KBM-7 (cell line): ENCODE results near the gene UFD1.

Experiments
- DNase-seq: peaks from one replicate; pipeline ENCODE4 v3.0.0-alpha.2; 2015
- in situ Hi-C: fragments of 300-500 bp; cut with MboI; formaldehyde crosslinking; loops from 2 replicates; pipeline ENCODE4 v1.14.3; 2020; ENCODE audit warnings: low sequenced_read_pairs, low pct_unique_long_range_greater_than_20kb, mixed read lengths

UFD1 gene

GRCh38 chr22:19499236-19499879 lies 20.4 kb upstream of the UFD1 start:
- in situ Hi-C loops: no loop called here
- DNase-seq: no peak

DNA sequence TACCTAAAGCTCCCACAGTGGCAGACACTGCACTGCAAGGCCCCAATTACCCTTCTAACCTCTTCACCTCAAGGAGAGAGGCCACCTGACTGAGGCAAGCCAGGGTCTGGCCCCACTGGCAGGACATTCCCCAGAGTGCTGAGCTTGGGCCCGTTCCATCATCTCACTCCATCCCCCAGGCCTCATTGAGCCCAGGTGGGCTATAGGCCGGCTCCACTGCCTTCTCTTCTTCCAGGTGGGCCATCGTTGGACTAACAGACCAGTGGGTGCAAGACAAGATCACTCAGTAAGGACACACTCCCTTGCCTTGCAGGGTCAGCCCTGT lies 19.8 kb upstream of the UFD1 start:
- no peak for DNase-seq
- in situ Hi-C loops: no loop called here

DNA sequence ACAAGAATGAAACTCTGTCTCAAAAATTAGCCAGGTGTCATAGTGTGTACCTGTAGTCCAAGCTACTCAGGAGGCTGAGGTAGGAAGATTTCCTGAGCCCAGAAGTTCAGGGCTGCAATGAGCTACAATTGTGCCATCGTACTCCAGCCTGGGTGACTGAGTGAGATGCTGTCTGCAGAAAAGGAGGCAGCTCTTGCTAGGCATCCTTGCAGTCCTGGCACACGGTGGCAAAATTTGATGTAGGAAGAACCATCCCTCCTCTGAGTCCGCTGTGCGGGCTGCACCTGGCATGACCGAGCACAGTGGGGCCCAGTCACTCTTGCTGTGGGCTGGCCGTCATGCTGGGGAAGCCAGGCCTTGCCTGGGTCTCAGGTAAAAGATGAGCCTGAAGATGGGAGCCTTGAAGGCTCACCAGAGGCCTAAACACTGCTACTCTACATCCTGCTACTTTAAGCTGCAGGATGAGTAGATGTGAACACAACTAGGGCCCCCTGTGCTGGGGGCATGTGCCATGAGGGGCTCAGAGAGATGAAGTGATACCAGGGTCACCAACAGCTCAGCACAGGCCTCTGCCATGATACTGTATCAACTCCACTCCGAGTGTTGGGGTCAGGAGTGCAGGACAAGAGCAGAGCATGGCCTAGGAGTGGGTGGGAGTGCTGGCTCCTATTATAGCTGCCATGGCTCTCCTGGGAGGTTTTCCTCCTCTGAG lies 19.3 kb upstream of the UFD1 start:
- no peak for DNase-seq
- in situ Hi-C loops: no loop called here

GRCh38 chr22:19497245-19497644 lies 18.3 kb upstream of the UFD1 start:
- no peak for DNase-seq
- in situ Hi-C loops: no loop called here

GRCh38 chr22:19496324-19496630 lies 17.3 kb upstream of the UFD1 start:
- in situ Hi-C loops: no loop called here
- DNase-seq: no peak

DNA sequence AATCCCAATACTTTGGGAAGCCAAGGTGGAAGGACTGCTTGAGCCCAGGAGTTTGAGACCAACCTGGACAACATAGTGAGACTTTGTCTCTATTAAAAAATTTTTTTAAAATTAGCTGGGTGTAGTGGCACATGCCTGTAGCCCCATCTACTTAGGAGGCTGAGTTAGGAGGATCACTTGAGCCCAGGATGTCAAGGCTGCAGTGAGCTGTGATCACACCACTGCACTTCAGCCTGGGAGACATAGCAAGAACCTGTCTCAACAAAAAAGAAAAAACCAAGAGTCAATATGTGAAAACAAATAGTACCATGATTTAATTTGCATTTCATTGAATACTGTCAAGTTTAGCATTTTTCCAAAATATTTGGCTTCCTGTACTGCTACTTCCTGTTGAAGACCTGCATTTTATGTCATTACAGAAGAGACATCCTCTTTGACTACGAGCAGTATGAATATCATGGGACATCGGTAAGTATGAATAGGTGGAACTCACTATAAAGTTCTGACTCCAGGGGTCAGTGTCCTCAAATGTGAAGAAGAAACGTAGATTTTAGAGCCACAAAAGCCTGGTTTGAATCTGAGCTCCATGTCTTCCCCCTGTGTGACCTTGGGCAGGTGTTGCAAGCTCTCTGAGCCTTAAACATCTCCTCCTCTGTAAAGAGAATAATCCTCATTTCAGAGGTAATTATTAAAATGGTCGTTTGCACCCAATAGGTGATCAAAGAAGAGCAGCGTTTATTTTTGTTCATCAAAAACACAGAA lies 16.8 kb upstream of the UFD1 start:
- in situ Hi-C loops: no loop called here

DNA sequence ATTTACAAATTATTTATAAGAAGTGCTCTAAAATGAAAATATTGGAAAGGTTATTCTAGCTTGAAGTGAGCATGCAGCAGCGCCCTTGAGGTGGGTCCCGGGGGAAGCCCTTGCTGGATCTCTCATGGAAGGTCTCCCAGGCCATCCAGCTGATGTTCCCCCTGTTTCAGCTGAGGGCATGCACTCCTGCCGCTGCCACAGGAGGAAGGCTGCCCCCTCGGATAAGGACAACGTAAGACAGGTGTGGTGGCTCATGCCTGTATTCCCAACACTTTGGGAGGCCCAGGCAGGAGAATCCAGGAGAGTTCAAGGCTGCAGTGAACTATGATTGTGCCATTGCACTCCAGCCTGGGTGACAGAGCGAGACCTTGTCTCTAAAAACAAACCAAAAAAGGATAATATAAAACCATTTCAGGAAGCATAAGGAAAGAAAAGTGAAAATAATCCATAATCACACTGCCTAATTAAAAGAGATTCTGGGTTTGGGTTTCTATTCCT lies 15.7 kb upstream of the UFD1 start:
- in situ Hi-C loops: no loop called here
- no peak for DNase-seq

More for the DNA sequence above, 16.8 kb upstream of the UFD1 start:
- no peak for DNase-seq

- in situ Hi-C loops: no loop called here
- no peak for DNase-seq
Measured at GRCh38 chr22:19494001-19494560, 15.1 kb upstream of the UFD1 start.

DNA sequence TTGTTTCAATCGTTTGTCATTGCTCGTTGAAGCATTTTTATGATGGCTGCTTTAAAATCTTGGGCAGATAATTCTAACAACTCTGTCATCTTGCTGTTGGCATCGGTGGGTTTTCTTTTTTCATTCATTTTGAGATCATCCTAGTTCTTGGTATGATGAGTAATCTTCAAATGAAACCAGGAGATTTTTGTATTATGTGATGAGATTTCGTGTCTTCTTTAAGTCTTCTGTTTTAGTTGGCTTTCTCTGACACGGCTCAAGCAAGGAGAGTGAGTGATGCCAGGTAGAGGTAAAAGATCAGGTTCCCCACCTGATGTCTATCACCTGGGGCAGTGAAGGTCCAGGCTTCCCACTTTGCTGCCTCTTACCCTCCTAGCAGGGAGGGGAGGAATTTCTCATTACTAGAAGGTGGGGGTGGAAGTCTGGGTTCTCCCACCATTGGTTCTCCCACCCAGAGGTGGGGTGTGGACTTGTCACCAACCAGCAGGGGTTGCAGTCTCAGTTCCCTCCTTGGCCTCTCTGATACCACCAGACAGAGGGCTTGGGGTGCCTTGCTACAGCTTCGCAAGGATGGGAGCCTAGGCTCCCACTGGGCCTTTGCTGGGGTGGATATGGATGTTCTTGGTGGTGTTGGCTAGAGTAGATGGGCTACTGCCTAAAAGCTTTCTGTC lies 13.6 kb upstream of the UFD1 start:
- in situ Hi-C loops: no loop called here
- no peak for DNase-seq

DNA sequence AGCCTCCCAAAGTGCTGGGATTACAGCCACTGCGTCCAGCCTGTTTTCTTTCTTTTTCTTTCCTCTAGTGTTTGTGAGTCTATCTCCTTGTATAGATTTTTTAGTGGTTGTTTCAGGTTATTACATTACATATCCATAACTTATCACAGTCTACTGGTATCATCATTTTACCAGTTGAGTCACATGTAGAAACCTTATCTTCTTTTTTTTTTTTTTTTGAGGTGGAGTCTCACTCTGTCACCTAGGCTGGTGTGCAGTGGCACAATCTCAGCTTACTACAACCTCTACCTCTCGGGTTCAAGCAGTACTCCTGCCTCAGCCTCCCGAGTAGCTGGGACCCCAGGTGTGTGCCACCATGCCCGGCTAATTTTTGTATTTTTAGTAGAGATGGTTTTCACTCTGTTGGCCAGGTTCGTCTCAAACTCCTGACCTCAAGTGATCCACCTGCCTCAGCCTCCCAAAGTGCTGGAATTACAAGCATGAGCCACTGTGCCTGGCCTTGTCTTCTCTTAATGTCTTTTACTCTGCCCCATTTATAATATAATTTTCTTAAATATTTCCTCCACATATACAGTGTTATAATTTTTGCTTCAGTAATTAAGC lies 11.7 kb upstream of the UFD1 start:
- in situ Hi-C loops: no loop called here
- no peak for DNase-seq

DNA sequence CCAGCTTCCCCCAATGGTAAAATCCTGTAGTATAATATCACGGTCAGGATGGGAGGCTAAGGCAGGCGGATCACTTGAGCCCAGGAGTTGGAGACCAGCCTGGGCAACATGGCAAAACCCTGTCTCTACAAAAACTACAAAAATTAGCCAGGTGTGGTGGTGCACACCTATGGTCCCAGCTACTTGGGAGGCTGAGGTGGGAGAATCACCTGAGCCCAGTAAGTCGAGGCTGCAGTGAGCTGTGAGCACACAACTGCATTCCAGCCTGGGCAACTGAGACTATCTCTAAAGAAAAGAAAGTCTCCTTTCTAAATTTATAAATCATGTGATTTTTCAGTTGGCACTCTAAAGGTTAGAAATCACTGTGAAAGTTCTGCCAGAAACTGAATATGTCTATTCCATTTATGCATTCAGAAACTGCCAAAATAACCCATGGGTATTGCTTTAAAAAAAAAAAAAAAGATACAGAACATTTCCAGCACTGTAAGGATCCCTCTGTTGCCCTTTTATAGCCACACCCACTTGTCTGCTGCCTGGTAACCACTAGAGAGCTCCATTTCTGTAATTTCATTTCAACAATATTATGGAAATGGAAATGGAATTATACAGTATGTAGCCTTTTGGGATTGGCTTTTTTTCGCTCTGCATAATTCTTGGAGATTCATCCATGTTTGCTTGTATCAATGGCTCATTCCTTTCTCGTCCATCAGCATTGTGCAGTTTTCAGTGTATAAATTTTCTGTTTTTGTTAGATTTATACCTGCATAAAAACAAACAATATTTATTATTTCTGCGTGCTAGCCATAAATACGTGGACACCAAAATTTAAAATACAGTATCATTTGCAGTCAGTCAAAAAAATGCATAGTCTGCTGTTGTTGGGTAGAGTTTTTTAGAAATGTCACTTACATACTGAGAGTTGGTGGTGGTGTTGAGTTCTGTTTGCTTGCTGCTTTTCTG lies 10.2 kb upstream of the UFD1 start:
- in situ Hi-C loops: no loop called here
- DNase-seq: no peak

DNA sequence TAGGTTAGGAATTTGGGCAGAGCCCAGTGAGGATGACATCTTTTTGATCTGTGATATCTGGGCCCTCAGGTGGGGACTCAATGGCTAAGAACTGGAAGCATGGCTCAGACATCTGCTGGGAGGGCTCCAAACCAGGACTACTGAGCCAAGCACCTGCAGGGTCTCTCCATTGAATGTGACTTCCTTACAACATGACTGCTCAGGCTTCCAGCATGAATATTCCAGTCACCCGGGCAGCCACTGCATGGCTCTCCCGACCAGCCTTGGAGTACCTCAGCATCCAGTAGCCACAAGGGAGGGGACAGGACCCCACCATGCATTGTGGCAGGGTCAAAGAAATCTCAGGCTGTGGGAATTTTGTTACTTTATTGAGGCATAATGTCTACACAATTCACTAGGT lies 9.3 kb upstream of the UFD1 start:
- in situ Hi-C loops: no loop called here
- no peak for DNase-seq

DNA sequence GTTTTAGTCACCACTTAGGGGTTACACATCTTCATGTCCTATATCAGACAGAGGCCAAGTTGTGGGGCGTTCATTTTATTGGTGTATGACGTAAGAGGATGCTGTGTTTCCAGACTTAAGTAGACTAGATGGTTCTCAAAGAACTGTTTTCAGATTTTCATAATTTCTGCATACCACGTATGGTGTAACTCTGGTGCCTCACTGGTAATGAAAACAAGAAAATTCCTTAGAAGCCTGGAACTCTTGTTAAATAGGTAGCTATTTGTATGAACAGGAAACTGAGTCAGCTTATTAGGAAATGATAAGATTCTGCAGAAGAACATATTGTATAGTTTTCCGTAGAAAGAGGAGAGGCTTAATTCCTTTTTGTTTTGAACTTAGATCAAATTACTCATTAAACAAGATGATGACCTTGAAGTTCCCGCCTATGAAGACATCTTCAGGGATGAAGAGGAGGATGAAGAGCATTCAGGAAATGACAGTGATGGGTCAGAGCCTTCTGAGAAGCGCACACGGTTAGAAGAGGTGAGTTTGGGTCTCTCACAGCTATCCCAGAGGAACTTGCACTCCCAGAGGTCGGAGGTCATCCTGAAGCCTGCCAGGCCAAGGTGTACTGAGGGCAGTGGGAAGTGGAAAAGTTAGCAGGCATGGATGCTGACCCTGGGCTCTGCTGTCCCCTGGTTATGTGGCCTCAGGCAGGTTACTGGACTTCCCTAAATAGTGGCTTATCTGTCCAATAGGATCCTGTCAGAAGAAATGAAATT lies 4.7 kb upstream of the UFD1 start:
- DNase-seq: no peak
- in situ Hi-C loops: no loop called here

- in situ Hi-C loops: no loop called here
- no peak for DNase-seq
Measured at GRCh38 chr22:19482297-19482696, 3.3 kb upstream of the UFD1 start.

GRCh38 chr22:19480789-19481188 lies 1.8 kb upstream of the UFD1 start:
- in situ Hi-C loops: no loop called here

DNA sequence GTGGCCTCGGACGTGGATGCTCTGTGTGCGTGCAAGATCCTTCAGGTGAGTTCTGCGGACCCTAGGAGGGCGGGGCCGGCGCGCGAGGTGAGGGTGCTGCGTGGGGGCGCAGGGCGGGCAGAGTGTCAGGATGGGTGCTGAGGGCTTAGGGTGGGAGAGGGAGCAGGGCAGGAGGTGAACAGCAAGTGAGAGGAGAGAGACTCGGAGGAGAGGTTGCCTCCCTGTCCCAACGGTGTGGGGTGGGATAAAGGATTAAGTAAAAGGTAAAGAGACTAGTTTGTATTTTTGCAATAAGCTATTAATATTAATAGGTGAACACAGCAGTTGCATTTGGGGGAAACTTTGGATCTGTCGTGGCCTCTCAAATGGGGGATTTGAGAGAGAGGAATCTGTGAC lies 1.2 kb upstream of the UFD1 start:
- no peak for DNase-seq
- in situ Hi-C loops: no loop called here

More at GRCh38 chr22:19480789-19481188, 1.8 kb upstream of the UFD1 start:
- DNase-seq: peak; percentile 21

DNA sequence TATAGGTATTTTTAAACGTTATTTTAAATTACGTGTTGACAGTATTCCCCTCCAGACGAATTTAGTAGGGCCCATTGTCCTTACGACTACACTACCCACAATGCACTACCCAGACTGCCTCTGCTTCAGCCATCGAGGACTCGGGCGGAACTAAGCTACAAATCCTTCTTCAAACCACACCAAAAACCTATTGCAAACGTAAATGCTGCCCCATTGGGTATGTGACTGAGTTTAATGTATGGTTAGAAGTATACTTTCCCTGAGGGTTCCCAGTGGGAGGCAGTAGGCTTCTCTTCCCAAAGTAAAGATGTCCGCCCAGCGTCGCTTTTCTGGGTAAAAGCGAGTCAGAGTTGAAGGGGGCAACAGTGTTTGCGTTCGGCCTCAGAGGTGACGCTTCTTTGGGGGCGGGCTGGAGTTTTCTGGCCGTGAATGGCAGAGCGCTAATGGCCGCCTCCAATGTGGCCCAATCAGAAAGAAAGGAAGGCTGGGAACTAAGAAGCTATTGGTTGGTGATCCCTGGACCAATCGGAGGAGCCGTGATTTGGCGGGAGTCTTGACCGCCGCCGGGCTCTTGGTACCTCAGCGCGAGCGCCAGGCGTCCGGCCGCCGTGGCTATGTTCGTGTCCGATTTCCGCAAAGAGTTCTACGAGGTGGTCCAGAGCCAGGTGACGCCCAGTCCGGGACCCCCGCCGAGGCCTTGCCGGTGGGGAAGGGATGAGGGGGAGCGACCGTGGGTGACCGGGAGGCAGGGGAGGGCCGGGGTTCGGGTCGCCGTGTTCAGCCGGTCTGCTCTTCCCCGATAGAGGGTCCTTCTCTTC lies 571 bp upstream of the UFD1 start, which contains the start of gene CDC45:
Gene CDC45 (plus strand): TSS at position 566 of the 818 bp plus-strand sequence. CDS start 49 bp downstream, at position 615.
- peak; percentile 99 for DNase-seq
- in situ Hi-C loops: no loop called here
